Measurements from ENCODE around the gene SLN. TPM values are rescaled to one million over a fixed set of nuclear protein-coding genes. Genes with fewer than 3 reads are reported as not detected.

The SLN gene
- total and polyA plus RNA-seq, 9 donors: 0.60 to 5.1 TPM; not detected in 7

- intact Hi-C loops (cut with DNase I): no loop called here
- Histone ChIP-seq H3K4me1 (ENCODE audit: insufficient read depth) (no peaks in the 10 kb centered on the region), H3K4me3 (no peak overlapping the region), H3K27ac (no peak overlapping the region), H3K27me3 (no peaks in the 10 kb centered on the region), H3K36me3 (no peaks in the 10 kb centered on the region), H3K9me3 (no peaks in the 10 kb centered on the region)
- TF ChIP-seq POLR2A (IDR thresholded peaks at IDR 0.05) (no peak), CTCF (IDR thresholded peaks at IDR 0.05) (no peak), EP300 (IDR thresholded peaks at IDR 0.05) (no peak)
- no peak for DNase-seq
- WGBS, 3 donors: 76 to 93% (median 81%) methylated on average over 1 of the region's 1 CpG
Measured at GRCh38 chr11:107661656-107662055, 50.2 kb downstream of the SLN start.

- intact Hi-C loops (cut with DNase I): no loop called here
- TF ChIP-seq POLR2A (IDR thresholded peaks at IDR 0.05) (no peak), EP300 (IDR thresholded peaks at IDR 0.05) (no peak), CTCF (IDR thresholded peaks at IDR 0.05) (no peak)
- no peak for DNase-seq
- H3K4me1 ChIP-seq (ENCODE audit: insufficient read depth): no peaks in the 10 kb centered on the region
- WGBS, 3 donors: 83 to 91% (median 84%) methylated on average over 3 of the region's 3 CpGs
- H3K9me3 ChIP-seq: no peaks in the 10 kb centered on the region
- H3K36me3 ChIP-seq: no peaks in the 10 kb centered on the region
- H3K27me3 ChIP-seq: no peaks in the 10 kb centered on the region
- H3K4me3 ChIP-seq: no peak overlapping the region
- H3K27ac ChIP-seq: no peak overlapping the region
Measured at GRCh38 chr11:107660066-107660465, 51.8 kb downstream of the SLN start.

- Histone ChIP-seq H3K4me3 (no peak overlapping the region), H3K27me3 (no peaks in the 10 kb centered on the region), H3K9me3 (no peaks in the 10 kb centered on the region), H3K36me3 (no peaks in the 10 kb centered on the region), H3K4me1 (ENCODE audit: insufficient read depth) (no peaks in the 10 kb centered on the region), H3K27ac (no peak overlapping the region)
- TF ChIP-seq CTCF (IDR thresholded peaks at IDR 0.05) (no peak), EP300 (IDR thresholded peaks at IDR 0.05) (no peak), POLR2A (IDR thresholded peaks at IDR 0.05) (no peak)
- intact Hi-C loops (cut with DNase I): no loop called here
- DNase-seq: no peak
Measured at GRCh38 chr11:107659310-107659709, 52.5 kb downstream of the SLN start.

Other genes with a start within 250 kb of the SLN start
- gene ALKBH8, start 146.3 kb downstream of the SLN start, total RNA-seq: 10 to 100 TPM in 1 of 7 donors, 1 to 10 TPM in 6; 2.8 to 10.1 (median 6.8) TPM
- gene ALKBH8, start 146.3 kb downstream of the SLN start, polyA plus RNA-seq: 1 to 10 TPM; 4.0 to 6.6 TPM
- gene ELMOD1, start 120.9 kb downstream of the SLN start, total RNA-seq: under 1 TPM in 4 of 7 donors, not detected in 3; 0.18 to 0.69 (median 0.24) TPM
- gene ELMOD1, start 120.9 kb downstream of the SLN start, polyA plus RNA-seq: under 1 TPM; 0.17 to 0.38 TPM
- gene SLC35F2, start 146.7 kb upstream of the SLN start, total RNA-seq: 10 to 100 TPM in 3 of 7 donors, 1 to 10 TPM in 4; 3.7 to 20.8 (median 8.5) TPM
- 1 to 10 TPM; 4.0 to 7.5 TPM for gene SLC35F2, start 146.7 kb upstream of the SLN start, polyA plus RNA-seq
- 1 to 10 TPM in 2 of 7 donors, under 1 TPM in 5; 0.28 to 2.1 (median 0.43) TPM for gene RAB39A, start 216.4 kb upstream of the SLN start, total RNA-seq
- under 1 TPM; 0.04 to 0.90 TPM for gene RAB39A, start 216.4 kb upstream of the SLN start, polyA plus RNA-seq

Measured in ovary (tissue), 9 donors.